ENCODE data around the gene GNA12.

DNA sequence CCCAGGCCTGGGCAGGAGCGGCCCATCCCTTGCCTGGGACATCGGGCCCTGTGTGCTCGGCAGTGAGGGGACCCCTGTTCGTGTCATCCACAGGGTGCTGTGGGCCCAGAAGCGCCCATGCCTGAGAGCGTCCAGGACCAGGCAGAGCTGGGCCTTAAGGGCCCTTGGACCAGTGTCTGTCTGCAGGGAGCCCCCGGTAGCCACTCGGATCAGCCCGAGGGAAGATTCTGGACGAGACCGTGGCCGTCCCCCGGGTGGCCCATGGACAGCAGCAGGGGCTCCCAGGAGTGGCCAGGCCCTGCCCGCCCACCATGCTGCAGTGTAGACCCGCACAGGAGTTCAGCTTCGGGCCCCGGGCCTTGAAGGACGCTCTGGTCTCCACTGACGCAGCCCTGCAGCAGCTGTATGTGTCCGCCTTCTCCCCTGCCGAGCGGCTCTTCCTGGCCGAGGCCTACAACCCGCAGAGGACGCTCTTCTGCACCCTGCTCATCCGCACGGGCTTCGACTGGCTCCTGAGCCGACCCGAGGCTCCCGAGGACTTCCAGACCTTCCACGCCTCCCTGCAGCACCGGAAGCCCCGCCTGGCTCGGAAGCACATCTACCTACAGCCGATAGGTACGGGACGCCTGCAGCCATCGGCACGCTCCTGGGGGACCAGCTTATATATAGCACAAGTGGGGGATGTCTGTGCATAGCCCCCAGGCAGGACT lies 143.8 kb downstream of the GNA12 start:
- TF ChIP-seq, protein P1, sequence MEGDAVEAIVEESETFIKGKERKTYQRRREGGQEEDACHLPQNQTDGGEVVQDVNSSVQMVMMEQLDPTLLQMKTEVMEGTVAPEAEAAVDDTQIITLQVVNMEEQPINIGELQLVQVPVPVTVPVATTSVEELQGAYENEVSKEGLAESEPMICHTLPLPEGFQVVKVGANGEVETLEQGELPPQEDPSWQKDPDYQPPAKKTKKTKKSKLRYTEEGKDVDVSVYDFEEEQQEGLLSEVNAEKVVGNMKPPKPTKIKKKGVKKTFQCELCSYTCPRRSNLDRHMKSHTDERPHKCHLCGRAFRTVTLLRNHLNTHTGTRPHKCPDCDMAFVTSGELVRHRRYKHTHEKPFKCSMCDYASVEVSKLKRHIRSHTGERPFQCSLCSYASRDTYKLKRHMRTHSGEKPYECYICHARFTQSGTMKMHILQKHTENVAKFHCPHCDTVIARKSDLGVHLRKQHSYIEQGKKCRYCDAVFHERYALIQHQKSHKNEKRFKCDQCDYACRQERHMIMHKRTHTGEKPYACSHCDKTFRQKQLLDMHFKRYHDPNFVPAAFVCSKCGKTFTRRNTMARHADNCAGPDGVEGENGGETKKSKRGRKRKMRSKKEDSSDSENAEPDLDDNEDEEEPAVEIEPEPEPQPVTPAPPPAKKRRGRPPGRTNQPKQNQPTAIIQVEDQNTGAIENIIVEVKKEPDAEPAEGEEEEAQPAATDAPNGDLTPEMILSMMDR (IDR thresholded peaks at IDR 0.05) = no peak
- TF ChIP-seq EZH2 (IDR thresholded peaks at IDR 0.05) = no peak

Measured in neural progenitor cell (in vitro differentiated cells).